Fibroblast of the aortic adventitia (primary cell): ENCODE measurements around the gene ITGB6. TPM values are rescaled to one million over a fixed set of nuclear protein-coding genes. Genes with fewer than 3 reads are reported as not detected.
A peak's percentile ranks its signal among the peaks of the same experiment; 100 is the strongest.

Experiments
- DNase-seq: peaks from one replicate; pipeline ENCODE4 v3.0.0-alpha.2; 2010; ENCODE audit warnings: low read depth
- H3K4me3 ChIP-seq: 2 replicates; pipeline ENCODE4 v1.5.1; 2011; ENCODE audit warnings: low read depth, mild to moderate bottlenecking, control low read depth, low read length, moderate library complexity
- CTCF ChIP-seq: IDR thresholded peaks from 2 replicates; pipeline ENCODE4 v1.5.1; 2011; ENCODE audit warnings: mild to moderate bottlenecking, low read length, control low read depth, inconsistent platforms; ENCODE audit not compliant: insufficient read depth
- total RNA-seq: library from RNA; depleted of rRNA; stranded (reverse); fragments of >200 nt; gene quantifications from 2 replicates; pipeline ENCODE4 v1.2.3, GENCODE V29; 2012; ENCODE audit warnings: low replicate concordance

ITGB6 gene
- total RNA-seq, 1 donor = under 0.01 TPM

- DNase-seq = peak; percentile 38
- H3K4me3 ChIP-seq = no peak overlapping the region
- peak; percentile 64 for TF ChIP-seq CTCF
Measured at GRCh38 chr2:160210599-160211138, 10.6 kb upstream of the ITGB6 start.

GRCh38 chr2:160209516-160209856, 9.4 kb upstream of the ITGB6 start:
- no peak overlapping the region for H3K4me3 ChIP-seq
- no peak for TF ChIP-seq CTCF
- DNase-seq = peak; percentile 96

GRCh38 chr2:160208655-160209515, 8.8 kb upstream of the ITGB6 start:
- H3K4me3 ChIP-seq = no peak overlapping the region
- no peak for TF ChIP-seq CTCF
- no peak for DNase-seq

GRCh38 chr2:160207804-160208654, 8.0 kb upstream of the ITGB6 start:
- peak; percentile 93 for DNase-seq
- no peak overlapping the region for H3K4me3 ChIP-seq
- no peak for TF ChIP-seq CTCF

GRCh38 chr2:160207271-160207670, 7.2 kb upstream of the ITGB6 start:
- DNase-seq = no peak
- H3K4me3 ChIP-seq = no peak overlapping the region
- no peak for TF ChIP-seq CTCF

GRCh38 chr2:160206436-160206835, 6.4 kb upstream of the ITGB6 start:
- no peak overlapping the region for H3K4me3 ChIP-seq
- no peak for DNase-seq
- no peak for TF ChIP-seq CTCF
